ENCODE data around the gene PXDC1.
"Not testable (repeated sequence)": the region's sequence is repeated elsewhere in the genome, so short reads cannot be mapped to it uniquely, and the experiment has no call there.

PXDC1 gene

DNA sequence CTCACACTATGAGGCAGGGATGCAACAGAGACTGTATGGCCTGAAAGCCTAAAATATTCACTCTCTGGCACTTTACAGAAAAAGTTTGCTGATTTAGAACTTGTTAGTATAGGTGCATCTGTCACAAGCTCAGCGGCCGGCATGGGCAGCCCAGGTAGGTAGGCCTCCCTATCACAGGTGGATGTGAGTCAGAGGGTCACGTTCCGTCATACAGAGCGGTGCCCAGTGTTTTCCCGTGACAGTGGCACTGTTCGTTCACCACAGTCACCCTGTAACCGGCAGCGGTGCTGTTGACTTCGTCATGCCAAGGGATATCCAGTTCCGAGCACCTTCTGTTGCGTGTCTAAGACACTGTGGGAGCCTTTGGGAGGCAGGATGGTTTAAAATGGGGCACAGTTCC lies 32.9 kb upstream of the PXDC1 start:
- DNase-seq (ENCODE audit: low read depth in 1 of 2, low spot score in 1 of 2), result no peak

DNA sequence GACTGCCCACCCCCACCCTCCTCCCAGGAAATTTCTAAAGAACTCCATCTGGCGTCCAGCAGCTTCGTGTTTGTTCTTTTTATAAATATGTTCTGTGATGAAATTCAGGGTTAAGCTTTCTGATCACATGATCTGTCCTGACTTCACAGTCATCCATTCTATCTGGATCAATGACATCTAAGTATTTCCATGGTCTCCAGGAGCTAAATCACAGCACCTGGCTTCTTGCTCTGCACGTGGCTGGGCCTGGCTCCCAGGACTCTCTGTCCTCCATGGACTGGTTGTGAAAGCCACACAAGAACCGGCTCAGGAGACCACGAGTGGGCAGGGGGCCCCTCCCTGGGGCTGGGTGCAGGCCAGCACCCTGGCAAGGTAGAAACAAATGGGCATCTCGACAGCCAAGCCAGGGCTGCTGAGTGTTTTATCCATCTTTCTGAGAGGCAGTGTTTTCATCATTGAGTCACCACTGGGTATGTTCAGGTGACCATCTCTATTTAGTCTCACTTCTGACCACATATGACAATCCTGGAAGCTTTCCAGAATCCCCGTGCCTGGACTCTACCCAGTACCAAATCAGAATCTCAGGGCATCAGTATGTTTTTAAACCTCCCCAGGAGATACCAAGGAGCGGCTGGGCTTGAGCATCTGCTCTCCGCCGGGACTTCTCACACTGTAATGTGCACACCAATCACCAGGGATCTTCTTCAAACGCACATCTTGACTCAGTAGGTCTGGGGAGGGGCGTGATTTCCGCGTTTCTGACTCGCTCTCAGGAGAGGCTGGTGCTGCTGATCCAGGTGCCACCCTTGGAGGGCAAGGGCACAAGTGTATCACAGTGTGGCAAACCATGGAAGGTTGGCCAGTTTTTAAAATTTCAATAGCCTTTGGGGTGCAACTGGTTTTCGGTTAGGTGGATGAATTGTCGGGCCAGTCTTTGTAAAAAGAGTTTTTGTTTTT lies 31.6 kb upstream of the PXDC1 start:
- DNase-seq (ENCODE audit: low read depth in 1 of 2, low spot score in 1 of 2), result no peak

DNA sequence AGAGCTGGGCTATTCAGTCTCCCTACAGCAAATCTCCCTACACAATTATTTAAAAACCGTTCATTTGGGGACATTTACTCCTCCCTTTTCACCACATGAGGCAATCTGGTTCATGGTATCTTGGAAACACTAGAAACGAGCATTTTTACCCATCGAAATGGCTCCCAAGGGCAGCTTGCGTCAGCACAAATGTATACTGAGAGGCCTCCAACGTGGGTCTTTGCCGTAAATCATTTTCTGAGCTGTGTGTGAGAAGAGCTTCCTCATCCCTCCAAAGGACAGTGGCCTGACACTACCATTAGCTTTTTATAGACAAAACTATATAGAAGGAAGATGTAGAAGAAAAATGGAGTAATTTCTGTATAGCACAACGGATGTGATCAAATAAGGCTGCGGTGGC lies 30.0 kb upstream of the PXDC1 start:
- DNase-seq (ENCODE audit: low read depth in 1 of 2, low spot score in 1 of 2), result no peak

DNA sequence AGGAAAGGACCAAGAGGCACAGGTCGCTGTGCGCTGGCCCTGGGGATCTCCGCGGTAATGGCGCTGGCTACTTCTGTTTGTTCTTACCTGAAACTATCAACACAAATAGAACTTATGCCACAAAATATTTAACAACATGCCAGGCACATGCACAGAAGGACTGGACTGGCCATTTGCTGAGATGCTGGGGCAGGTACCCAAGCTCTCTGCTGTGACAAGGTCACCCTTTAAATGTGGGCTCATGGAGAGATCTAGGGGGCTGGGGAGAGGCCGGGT lies 28.0 kb upstream of the PXDC1 start:
- DNase-seq (ENCODE audit: low read depth in 1 of 2, low spot score in 1 of 2), result no peak

DNA sequence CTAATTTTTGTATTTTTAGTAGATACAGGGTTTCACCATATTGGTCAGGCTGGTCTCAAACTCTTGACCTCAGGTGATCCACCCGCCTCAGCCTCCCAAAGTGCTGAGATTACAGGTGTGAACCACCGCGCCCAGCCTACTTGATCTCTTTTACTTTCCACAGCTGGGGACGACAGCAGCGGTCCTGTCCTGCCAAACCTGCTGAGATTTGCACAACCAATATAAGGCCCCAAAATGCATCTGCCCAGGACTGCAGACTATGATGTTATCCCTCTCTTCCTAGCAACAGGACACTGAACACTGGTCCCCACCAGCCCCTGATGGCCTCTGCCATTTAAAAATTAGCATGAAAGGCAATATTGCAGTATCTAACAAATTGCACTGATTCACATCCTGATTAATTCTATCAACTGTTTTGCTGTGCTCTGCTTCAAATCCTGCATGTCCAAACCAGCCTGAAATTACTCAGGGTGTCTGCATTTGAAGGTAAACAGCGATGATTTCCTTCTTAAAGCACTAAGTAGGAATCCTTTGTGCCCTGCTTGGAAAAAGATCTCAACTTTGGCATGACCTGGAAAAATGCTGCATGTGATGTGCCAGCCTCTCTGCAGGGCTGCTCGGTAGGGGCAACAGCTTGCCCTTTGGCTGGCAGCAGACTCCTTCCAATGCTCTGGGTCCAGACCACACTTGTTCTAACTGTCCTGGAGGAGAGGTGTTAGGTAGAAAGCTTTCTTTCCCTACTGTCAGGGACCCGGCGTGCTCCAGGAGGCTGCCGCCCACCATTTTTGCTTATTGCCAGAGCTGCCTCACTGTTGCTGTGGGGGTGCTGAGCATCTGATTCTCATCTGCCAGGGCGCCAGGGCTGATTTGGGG lies 27.4 kb upstream of the PXDC1 start:
- no peak for DNase-seq (ENCODE audit: low read depth in 1 of 2, low spot score in 1 of 2)

DNA sequence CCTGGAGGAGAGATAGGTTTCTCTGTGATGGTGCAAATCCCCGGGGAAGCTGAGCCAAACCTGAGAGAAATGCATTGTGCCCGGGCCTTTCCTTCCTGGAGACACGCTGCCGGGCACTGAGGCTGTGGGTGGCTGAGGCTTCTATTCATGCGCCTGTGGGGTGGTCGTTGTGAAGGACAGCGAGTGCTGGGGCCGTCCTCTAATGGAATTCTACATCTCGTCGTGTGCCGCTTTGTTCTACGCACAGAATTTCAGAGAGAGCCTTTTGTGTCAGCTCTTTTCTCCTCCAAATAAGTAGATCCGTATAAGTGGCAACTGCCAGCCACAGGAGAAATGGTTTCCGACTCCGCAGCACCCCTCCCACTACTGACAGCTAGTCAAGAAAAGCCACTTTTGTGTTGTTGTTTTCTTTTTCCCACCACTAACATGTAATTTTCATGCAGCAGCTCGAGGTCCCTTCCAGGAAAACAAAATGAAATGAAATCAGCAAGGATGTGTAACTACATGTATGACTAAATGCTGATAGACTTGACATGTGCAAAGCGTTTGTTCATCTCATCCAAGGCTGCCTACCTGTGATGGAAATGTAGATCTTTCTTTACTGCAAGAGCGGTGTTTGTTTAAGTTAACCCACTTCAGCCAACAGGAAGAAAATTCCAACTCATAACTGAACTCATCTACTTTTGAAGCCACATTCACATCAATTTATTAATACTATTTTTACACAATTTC lies 26.4 kb upstream of the PXDC1 start:
- no peak for DNase-seq (ENCODE audit: low read depth in 1 of 2, low spot score in 1 of 2)

DNA sequence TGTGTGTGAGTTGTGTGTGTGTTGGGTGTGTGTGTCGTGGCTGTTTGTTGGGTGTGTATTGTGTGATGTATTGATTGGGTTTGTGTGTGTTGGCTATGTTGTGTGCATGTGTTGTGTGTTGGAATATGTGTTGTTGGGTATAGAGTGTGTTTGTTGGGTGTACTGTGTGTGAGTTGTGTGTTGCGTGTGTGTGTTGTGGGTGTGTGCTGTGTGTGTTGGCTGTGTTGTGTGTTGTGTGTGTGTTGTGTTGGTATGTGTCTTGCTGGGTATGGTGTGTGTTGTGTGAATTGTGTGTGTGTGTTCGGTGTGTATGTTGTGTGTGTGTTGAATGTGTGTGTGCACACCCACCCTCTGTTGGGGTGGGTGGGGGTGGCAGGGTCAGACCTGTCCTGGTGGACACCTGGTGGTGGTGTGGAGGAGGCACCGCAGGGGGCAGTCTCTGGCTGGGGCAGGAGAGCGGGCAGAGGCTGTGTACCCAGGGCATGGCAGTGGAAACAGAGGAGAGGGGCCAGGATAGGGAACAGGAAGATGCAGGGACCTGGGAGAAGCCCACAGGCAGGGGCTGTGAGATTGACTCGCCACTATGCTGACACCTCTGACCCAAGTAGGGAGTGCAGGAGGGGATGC lies 25.5 kb upstream of the PXDC1 start:
- DNase-seq (ENCODE audit: low read depth in 1 of 2, low spot score in 1 of 2), result no peak

DNA sequence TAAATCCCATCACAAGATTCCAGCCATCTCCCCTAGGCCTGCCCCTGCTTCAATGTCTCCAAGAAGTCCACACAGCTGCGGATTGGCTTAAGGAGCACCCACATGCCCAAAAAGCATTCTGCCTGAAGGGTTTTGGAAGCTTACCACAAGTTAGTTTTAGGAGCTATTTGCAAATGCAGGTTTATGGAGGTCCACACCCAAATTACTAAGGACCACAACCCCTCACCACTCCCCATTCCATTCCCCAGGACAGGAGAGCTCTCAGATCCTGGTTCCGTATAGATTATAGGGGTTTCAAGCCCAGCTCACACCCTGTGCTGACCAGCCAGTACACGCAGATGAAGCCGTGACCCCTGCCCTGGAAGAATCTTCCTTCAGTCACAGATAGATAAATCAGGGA lies 24.3 kb upstream of the PXDC1 start:
- DNase-seq (ENCODE audit: low read depth in 1 of 2, low spot score in 1 of 2), result no peak

DNA sequence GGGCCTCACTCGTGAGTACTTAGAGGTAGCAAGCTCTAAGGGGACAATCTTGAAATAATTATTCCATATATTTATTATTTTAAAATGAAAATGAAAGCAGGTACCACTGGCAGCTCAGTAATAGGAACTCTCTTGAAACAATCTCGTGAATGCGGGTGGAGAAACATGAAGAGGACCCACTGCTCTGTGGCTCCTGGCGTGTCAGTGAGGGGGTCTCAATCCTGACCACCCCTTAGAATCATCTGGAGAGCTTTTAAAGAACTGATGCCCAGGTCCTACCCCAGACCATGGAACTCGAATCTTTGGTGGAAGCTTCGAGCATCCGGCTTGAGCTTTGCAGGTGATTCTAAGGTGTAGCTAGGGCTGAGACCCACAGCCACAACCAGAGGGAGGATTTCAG lies 23.9 kb upstream of the PXDC1 start:
- no peak for DNase-seq (ENCODE audit: low read depth in 1 of 2, low spot score in 1 of 2)

DNA sequence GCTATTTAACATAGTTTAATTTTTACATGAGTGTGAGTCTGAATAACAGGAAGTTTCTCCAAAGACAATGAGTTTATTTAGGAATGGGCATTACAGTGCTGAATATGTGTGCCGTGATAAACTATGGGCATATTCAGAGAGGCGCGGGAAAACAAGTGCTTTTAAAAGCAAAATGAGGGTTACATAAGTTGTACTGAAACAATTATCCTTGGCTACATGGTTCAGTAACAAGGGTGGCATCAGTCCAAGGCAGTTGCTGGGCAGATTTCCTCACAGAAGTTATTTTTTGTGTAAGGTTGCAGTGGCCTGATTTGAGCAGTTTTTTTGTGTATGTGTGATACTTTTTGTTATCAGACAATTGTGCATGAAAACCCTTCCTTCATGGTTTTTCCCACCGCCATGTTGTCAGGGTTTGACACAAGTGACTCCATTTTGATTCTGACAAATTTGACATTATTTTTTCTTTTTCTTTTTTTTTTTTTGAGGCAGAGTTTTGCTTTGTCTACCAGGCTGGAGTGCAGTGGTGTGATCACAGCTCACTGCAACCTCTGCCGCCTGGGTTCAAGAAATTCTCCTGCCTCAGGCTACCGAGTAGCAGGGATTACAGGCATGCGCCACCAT lies 22.3 kb upstream of the PXDC1 start:
- DNase-seq (ENCODE audit: low read depth in 1 of 2, low spot score in 1 of 2), result no peak

DNA sequence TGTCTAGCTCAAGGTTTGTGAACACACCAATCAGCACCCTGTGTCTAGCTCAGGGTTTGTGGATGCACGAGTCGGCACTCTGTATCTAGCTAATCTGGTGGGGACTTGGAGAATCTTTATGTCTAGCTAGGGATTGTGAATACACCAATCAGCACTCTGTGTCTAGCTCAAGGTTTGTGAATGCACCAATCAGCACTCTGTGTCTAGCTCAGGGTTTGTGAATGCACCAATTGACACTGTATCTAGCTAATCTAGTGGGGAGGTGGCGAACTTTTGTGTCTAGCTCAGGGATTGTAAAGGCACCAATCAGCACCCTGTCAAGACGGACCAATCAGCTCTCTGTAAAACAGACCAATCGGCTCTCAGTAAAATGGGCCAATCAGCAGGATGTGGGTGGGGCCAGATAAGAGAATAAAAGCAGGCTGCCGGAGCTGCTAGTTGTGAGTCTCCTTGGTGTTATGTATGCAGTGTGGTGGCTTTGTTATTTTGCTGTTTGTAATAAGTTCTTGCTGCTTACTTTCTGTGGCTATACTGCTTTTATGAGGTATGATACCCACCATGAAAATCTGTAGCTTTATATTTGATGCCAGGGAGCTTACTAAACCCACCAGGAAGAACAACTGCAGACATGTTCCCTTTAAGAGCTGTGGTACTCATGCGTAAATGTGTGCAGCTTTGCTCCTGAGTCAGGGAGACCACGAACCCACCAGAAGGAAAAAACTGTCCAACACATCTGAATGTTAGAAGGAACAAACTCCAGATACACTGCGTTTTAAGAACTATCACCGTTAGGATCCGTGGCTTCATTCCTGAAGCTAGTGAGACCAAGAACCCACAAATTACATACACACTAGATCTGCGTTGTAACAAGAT lies 20.9 kb upstream of the PXDC1 start:
- DNase-seq (ENCODE audit: low read depth in 1 of 2, low spot score in 1 of 2), result not testable (repeated sequence)

DNA sequence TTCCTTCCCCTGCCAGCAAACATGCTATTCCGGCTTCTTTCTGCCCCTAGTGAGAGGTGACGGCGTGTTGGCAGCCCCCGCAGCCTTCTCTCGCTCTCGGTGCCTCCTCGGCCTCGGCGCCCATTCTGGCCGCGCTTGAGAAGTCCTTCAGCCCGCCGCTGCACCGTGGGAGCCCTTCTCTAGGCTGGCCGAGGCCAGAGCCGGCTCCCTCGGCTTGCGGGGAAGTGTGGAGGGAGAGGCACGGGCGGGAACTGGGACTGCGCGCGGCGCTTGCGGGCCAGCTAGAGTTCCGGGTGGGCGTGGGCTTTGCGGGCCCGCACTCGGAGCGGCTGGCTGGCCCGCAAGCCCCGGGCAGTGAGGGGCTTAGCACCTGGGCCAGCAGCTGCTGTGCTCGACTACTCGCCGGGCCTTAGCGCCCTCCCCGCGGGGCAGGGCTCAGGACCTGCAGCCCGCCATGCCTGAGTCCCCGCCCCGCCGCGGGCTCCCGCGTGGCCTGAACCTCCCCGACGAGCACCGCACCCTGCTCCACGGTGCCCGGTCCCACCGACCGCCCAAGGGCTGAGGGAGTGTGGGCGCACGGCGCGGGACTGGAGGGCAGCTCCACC lies 20.0 kb upstream of the PXDC1 start:
- DNase-seq (ENCODE audit: low read depth in 1 of 2, low spot score in 1 of 2), result no peak

DNA sequence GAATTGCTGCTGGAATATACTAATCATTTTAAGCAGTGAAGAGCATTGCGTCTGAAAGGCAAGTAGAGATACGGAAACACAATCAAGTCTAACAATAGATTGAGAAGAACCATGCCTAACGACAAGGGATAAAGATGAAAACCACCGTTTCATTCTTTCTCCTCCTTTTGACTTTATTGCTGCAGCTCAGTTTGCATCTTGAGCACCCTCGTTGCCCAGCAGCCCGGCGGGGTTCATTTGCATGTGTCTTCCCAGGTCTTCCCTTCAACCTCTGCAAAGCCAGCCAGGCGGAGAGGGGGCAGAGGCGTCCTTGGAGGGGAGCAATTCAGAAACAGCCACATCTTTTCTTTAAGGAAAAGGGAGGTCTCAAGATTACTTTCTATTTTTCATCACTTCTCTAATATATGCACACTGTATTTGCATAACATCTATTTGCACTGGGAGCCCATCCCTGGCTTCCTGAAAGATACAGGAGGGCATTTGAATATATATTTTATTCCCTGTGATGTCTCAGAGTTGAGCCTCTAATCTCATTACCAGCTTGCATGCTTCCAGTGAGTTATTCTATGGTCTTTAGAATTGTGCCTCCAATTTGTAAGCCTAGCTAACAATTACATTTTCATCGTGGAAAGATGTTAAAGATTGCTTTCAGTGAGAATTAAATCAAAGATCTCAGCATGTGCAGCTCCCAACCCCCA lies 18.7 kb upstream of the PXDC1 start:
- DNase-seq (ENCODE audit: low read depth in 1 of 2, low spot score in 1 of 2), result no peak

DNA sequence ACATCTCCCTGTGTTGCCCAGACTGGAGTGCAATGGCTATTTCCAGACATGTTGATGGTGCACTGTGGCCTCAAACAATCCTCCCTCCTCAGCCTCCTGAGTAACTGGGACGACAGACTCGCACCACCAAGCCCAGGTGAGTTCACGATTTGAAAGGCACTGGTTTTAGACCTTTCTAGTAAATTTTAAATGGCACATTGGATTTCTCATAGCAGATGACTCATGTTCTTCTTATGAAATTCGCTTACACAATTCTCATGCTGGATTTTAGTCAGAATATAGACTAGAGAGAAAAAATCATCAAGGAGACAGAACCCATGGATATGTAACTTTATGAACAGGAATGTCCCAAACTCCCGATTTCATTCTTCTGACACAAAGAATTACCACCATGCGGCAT lies 18.1 kb upstream of the PXDC1 start:
- DNase-seq (ENCODE audit: low read depth in 1 of 2, low spot score in 1 of 2), result no peak

DNA sequence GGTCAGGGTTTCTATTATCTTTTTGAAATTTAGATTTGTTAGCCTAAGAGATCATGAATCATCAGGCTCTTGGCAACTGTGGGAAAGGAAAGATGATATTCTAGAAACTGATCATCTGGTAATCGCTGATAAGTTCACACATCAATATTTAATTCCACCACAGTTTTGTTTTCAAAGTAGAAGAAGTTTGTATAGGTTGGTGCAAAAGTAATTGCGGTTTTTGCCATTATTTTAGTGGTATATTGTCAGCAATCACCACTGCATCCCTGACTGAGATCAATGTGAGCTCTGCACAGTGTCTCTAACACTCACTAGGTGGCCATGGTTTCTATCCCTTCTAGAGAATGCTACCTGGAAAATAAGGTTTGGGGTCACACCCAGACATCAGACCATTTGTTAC lies 17.0 kb upstream of the PXDC1 start:
- no peak for DNase-seq (ENCODE audit: low read depth in 1 of 2, low spot score in 1 of 2)

DNA sequence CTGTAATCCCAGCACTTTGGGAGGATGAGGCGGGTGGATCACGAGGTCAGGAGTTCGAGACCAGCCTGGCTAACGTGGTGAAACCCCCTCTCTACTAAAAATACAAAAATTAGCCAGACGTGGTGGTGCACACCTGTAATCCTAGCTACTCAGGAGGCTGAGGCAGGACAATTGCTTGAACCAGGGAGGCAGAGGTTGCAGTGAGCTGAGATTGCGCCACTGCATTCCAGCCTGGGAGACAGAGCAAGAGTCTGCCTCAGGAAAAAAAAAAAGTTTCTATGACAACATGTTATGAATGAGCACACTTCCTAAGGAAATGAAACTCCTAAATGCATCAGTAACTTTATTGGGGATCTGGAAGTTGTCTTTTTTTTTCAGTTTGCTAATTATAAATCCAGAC lies 16.0 kb upstream of the PXDC1 start:
- not testable (repeated sequence) for DNase-seq (ENCODE audit: low read depth in 1 of 2, low spot score in 1 of 2)

DNA sequence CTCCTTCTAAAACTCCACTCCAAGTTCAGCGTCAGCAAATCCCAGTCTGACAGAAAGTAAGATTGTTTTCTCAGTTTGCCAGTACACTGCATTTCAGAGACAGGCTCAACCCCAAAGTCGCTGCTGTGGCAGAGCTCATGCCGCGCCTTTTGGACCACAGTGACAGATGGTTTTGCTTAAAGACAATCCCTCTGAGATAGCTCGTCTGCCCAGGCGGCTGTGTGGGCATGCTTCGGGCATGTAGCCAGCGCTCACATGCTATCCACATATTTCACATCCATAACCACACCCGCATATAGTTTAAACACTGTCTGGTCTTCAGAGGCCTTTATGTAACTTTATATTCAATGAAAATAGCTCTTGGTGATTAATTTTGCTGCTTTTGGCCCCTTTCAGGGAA lies 14.7 kb upstream of the PXDC1 start:
- DNase-seq (ENCODE audit: low read depth in 1 of 2, low spot score in 1 of 2), result no peak

DNA sequence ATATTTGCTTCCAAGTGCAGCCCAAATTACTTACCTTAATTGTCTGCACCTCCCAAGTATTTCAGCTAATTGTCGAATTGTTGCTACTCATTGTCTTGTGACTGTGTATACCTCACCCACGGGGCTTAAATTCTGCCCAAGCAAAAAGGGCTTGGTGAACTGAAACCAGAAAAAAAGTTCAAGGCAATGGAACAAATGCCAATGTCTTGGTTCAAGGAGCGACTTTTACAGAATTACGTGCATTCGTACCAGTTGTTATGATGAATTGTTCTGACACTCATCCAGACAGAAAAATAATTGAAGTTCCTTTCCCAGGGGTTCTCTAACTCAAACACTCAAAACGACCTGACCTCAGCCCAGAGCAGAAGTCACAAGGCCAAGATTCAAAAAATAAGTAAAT lies 13.9 kb upstream of the PXDC1 start:
- DNase-seq (ENCODE audit: low read depth in 1 of 2, low spot score in 1 of 2), result no peak
